GM21528 (cell line): ENCODE measurements around the gene HHIPL1.

Source experiments
- ATAC-seq: cut with Tn5 transposase; IDR thresholded peaks from one replicate; pipeline ENCODE4 v1.9.1; 2021; ENCODE audit warnings: mild to moderate bottlenecking, moderate library complexity; ENCODE audit not compliant: unreplicated experiment, low FRiP score

The HHIPL1 gene

DNA sequence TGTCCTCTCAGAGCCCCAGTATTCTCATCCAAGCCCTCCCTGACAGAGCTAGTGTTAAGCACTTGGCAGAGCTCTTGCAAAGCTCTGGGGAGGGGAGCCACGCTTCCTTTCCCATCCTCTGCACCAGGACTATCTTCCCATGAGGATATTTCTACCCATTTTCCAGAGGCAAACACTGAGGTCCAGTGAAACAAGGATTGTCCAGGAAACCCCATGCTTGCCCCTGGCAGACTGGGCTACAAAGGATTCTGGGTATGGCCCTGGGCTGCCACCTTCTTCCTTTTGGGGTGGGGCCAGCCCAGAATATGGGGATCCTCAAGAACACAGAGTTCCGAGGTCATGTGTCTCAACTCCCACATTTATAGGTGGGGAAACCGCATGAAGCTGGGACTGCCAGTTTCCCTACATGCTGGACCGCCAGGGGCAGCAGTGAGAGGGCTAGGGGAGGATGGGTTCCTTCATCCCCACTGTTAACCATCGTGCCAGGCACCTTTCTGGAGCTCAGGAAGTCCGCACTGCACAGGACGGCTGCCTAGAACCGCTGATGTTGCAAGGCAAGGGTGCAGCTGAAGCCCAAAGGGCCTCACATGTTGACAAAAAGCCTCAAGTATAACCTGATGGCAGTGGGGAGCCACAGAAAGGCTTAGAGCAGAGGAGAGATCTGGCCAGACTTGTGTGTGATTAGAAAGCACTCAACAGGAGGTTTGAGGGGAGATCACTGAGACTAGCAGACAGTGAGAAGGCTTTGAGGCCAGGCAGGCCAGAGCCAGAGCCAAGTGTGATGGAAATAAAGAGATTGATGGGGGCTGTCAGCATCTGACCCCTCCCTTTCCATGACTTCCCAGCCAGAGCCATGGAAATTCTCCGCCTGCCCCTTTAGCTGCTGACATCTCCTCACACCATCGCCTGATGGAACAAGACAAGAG is 35.4 kb upstream of the HHIPL1 start:
- no peak for ATAC-seq

DNA sequence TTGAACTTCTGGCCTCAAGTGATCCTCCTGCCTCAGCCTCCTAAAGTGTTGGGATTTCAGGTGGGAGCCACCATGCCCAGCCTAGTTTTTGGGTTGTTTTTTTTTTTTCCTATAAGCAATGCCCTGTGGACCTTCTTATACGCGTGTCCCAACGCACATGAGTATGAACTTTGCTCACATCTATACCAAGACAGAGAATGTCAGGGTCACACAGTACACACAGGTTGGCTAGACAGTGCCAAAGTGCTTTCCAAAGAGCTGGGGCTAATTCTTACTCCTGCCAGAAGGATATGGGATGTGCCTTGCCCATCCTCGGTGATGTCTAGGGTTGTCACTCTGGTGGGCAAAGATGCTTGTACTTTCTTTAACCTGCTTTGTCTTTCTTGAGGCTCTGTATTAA is 33.3 kb upstream of the HHIPL1 start:
- no peak for ATAC-seq

DNA sequence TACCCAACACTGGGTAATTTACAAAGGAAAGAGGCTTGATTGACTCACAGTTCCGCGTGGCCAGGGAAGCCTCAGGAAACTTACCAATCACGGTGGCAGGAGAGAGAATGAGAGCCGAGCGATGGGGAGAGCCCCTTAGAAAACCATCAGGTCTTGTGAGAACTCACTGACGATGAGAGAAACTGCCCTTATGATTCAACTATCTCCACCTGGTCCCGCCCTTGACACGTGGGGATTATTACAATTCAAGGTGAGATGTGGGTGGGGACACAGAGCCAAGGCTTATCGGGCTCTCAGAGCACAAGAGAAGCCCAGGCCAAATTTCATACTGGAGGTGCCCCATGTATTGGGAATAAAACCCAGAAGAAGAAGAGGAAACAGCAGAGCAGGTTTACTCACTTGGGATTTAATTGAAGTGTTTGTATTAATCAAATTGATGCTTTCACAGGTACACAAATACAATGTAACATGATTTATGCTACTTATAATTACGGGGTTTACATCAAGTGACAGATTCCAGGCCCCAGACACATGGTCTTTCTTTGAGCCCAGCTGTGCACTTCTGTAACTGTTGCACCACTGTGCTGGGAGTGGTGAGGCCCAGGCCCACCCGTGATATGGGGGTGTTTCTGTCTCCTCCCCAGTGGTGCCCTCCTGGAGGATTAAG is 32.7 kb upstream of the HHIPL1 start:
- no peak for ATAC-seq

DNA sequence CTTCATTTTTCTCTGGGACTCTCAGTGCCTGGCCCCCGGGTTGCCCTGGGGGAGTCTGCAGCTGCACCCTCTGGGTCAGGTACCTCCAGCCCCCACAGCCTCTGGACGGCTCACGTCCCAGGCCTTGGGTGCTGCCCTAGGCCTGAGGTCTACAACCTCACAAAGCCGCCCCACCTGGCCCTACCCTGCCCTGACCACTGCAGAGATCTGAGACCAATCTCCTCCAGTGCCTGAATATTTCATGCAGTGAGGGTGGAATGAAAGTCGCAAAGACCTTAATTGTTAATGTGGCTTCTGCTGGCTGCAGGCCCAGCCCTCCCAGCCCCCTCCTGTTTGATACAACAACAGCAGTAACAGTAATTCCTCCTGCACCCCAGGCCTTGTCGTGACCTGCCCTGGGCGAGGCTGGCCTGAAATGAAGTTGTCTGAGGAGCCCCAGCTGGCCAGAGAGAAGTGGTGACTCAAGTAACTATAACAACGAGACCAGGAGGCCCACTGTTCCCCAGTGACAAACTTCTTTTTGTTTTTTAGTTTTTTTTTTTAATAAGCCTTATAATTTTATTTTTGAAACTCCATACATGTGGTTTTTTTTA is 32.1 kb upstream of the HHIPL1 start:
- ATAC-seq: no peak

DNA sequence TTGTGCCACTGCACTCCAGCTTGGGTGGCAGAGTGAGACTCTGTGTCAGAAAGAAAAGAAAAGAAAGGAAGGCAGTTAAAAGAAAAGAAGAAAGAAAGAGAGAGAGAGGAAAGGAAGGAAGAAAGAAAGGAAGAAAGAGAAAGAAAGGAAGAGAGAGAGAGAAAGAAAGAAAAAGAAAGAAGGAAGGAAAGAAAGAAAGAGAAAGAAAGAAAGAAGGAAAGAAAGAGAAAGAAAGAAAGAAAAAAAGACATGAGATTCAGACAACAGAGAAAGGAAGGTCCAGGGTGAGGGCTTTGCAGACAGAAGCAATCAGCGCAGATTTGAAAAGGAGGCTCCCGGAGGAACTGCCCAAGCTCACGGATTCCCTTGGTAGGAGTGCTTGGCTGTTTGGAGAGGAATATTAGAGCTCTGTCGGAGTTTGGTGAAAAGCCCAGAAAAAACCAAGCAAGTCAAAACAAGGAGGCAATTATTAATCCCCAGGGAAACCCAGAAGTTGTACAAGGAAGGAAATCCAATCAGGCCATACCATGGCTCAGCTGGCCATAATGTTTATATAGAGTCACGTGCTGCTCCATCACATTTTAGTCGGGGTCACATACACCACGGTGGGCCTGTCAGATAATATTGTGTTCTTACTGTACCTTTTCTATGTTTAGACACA is 29.3 kb upstream of the HHIPL1 start:
- ATAC-seq: no peak

DNA sequence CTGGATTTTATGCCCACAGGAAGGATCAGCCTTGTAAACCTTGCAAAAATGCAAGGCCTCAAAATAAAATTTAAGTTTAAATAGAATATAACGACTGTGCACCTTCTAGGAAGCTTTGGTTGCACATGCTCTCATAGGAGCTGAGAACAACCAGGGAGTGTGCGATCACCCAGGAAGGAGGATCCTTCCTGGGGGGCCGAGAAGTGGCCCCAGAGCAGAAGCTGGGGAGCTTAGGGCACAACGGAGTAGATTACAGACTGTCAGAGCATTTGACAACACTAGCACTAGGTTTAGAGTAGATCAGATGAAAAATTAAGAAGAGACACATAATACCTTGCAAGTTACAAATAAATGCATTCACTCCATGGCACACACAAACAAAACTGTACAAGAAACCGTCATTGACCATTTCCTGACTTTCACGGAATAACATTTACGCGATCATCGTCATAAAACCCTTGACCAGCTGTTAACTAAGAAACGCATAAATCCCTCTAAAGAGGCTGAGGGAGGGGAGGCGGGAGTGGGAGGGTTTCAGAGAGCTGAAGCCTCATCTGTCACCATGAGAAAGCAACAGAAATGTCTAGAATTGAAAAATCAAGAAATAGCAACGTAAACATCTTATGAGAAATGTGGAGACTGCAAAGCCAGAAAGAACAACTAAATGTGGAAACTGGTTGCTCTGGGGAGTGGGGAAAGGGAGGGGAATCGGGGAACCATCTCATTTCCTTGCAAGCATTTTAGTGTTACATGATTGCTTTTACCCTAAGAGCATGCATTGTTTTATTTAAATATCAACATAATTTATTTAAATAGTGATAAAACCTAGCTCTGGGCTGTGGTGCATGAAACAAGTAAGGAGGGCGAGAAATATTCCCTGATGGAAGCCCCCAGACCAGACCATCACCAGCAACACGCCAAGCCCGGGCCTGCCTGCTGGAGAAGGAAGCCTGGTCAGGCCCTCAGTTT is 27.8 kb upstream of the HHIPL1 start:
- ATAC-seq: no peak

DNA sequence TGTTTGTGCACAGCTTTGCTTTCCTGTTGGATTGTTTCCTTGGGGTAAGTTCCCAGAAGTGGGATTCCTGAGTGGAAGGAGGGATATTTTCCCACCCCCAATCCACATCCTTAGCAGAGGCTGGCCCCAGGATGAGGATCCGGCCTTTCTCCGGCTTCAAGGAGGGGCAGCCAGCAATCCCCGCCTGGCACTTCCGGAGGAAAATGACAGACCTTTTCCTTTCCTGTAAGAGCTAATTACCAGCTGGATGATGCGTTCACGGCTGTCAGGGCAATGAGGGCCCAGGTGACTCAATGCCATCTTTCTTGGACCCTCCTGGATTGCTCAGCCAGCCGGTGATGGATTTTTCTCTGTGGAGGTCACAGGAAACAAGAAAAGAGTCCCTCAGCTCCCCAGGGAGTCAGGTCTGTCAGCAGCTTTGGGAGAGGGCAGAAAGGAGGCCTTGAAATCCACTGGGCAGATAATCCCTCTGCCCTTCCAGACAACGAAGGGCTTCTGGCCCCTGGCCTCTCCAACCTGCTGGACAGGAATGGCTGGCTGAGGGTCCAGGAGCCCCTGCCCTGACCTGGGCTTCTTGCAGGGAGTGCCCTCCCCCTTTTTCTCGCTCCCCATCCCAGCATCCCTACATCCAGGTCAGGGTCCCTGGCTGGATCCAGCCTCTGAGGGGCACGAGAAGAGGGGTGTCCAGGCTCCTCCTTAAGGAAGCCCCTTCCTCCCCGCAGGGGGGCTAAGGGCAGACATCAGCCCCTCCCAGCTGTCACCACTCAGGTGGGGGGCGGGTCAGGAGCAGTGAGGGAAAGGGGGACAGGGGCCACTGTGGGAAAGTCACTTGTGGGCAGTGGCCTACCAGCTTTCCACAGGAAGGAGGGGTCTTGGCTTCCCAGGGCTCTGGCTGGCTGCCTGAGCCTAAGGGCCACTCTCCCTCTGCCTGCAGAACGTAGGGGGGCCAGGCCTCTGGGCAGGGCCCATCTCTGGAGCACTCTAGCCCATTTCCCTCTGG is 24.8 kb upstream of the HHIPL1 start:
- ATAC-seq: no peak

DNA sequence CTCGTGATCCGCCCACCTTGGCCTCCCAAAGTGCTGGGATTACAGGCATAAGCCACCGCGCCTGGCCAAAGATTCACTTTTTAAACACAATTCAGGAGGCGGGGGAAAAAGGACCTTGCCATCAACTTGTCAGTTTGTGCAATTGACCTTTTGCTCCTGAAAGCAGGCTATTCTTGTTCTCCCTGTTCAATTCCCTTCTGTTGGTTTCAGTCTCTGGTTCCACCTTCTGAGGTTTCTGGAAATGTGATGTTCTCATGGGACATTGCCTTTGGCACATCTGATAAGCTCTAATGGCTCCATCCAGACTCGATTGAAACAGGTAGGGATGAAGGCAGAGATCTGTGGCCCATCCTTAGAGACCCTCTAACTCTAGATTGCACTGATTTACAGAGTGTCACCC is 23.0 kb upstream of the HHIPL1 start:
- no peak for ATAC-seq

DNA sequence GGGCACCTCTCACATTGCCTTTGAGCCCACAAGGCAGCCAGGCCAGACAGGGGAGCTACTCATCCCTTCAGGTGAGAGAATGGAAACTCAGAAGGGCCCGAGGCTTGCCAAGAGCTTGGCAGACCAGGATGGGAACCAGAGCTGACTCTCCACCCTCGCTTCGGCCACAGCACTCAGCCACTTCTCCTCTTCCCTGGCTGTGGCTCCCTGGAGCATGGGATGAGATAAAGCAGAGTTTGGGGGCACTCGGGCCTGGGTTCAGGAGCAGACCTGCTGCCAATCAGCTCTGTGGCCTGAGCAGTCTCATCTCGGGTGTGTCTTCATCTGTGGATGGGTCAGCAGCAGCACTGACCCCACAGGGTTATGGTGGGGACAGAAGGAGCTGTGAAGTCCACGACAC is 20.9 kb upstream of the HHIPL1 start:
- no peak for ATAC-seq

DNA sequence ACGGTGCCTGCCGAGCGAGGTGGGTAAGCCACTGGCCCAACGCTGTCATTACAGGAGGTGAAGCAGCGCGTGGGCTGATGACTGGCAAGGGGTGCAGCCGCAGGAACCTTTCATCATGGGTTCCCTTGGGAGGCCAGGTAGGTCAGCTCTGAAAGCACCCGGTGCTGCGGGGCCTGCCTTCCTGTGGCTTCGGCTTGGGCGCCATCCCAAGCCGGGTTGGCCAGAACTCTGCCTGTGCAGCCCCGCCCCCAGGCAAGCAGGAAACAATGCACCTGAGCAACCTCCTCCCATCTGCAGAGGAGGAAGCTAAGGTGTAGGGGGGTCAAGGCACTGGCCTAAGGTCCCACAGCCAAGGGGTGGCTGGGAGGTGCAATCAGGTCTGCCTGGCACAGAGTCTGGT is 20.0 kb upstream of the HHIPL1 start:
- ATAC-seq: no peak

DNA sequence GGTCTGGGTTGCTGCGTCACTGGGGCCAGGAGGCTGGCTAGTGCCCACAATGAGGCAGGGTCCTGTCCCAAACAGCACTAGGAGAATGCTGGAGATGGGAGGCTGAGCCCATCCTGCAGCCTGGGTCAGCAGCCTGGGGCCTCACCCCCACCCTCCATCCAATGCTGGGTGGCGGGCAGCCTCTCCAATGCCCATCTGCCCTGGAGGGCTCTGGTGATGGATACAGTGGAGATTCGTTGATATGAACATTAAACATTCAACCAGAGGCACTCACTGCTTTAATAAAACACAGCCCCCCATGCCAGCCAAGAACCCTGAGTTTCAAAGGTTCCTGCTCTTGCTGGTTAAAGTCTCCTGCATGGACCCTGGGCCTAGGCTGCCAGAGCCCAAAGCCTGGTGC is 19.5 kb upstream of the HHIPL1 start:
- no peak for ATAC-seq

DNA sequence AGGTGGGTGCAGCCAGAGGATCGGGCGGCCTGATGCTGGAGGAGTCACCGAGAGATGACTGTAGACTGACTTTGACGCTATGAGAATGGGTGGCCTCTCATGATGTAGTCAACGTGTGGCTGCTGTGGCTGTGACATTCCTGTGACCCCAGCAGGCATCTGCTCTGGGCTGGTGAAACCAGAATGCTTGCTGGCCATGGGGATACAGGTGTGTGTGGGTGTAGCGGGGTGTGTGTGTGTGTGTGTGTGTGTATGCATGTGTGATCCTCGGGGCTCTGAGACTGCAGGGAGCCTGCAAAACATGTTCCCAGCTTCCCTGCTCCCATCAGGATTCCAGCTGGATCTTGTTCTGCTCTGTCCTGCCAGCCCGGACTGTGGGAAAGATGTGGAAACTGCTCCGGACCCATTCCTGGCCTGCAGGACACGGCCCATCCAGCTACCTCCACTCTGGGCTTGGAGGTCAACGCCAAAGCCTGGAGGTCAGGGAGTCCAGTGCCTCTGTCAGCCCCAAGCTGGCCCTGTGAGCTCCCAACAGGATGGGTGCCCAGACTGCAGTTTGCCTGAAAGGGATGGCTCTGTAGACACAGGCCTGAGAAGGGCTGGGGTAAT is 18.8 kb upstream of the HHIPL1 start:
- ATAC-seq: no peak

DNA sequence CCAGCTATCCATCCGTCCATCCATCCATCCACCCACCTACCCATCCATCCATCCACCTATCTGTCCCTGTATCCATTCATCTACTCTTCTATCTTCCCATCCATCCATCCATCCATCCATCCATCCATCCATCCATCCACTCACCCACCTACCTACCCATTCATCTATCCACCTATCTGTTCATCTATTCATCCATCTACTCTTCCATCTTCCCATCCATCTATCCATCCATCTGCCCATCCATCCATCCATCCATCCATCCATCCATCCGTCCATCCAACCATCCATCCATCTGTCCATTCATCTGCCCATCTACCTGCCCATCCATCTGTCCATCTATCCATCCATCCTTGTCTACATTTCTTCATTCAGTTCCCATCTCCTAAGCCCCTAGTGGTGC is 17.8 kb upstream of the HHIPL1 start:
- ATAC-seq: no peak

DNA sequence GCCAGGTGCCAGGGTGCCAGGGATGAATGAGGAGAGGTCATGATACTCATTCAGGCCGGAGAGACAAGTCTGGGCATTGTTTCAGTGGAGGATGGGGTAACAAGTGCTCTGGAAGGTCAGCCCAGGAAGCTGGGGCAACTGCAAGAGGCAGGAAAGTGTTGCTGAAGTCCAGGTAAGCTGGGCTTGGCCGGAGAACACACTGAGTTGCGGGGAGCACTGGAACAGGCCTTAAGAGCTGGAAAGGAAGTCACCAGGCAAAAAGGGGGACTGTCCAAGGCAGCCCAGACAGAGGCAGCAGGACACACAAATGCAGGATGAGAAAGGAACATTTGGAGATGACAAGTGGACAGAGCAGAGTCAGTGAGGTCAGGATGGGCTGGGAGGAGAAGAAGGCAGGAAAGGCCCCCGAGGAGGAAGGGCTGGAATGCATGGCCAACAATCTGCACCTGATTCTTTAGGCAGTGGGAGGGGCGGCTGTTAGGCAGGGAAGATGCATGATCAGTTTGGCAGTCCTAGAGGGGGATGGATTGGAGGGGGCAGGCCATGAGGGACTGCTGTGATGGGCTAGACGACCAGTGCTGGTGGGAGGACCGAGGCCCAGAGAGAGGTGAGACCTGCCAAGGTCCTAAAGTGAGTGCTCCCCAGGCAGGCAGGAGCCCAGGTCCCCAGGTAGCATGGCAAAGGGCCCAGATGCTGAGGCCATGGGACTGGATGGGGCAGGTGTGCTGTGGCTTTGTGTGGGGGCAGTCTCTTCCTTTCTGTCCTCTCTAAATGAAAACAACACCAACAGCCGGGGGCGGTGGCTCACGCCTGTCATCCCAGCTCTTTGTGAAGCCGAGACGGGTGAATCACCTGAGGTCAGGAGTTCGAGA is 17.2 kb upstream of the HHIPL1 start:
- no peak for ATAC-seq

DNA sequence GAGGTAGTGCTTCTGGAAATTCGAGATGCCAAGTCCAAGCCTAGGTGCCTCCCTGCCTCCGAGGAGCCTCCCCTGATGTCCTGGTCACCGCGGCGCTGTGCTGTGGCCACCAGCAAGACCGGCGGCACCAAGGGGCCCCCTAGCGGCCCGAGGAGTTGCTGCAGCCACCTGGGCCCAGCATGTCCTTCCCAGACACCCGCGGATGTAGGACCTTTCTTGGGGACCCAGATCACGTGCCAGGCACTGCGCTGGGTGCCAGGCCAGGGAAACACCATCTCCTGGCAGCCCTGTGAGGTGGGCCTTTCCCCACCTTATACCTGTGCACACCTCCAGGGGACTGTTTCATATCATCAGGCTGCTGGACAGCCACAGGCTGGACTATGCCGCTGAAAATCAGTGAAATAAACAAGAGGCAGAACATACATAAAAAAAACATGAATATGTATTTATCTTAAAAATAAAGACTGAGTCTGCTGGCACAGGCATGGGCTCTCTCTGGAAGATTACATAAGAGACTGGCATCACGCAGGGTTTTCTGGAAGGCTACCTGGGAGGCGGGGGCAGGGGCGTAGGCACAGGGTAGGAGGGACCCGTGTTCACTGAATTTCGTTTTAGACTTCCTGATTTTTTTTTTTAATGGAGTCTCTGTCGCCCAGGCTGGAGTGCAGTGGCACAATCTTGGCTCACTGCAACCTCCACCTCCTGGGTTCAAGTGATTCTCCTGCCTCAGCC is 15.9 kb upstream of the HHIPL1 start:
- no peak for ATAC-seq

DNA sequence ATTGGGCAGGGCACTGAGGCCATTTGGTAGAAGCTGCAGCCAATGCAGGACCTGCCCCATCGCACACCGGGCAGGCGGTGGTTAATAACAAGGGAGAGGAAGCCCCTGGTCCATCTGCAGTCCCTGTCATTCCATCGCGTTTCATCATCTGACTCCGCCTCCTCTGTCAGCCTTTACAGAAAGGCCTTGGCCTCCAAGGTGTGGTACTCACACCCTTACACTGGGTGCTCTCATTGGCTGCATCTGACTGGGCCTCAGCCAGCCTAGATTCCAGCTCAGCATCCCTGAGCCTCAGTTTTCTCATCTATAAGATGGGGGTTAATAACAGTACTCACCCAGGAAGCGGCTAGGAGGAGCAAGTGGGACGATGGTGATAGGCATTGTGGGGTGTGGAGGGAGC is 14.7 kb upstream of the HHIPL1 start:
- ATAC-seq: no peak
